Astrocyte (in vitro differentiated cells and primary cell): ENCODE results near the gene ZNF469. TPM values are rescaled to one million over a fixed set of nuclear protein-coding genes. Genes with fewer than 3 reads are reported as not detected.

ENCODE experiments used
- DNase-seq: peaks from one replicate; pipeline ENCODE4 v3.0.0-alpha.2; 2010; ENCODE audit warnings: low read depth
- FAIRE-seq: peaks from 2 replicates; lab custom pipeline; 2011; peaks lifted over from hg19 to GRCh38; lab: Jason Lieb, UNC
- H2AFZ ChIP-seq: 2 replicates; pipeline ENCODE4 v1.6.0; 2012; ENCODE audit warnings: low read depth, low read length, inconsistent platforms
- H3K27ac ChIP-seq: 2 replicates; pipeline ENCODE4 v1.5.1; 2011; ENCODE audit warnings: low read depth, low read length, inconsistent platforms
- H3K27me3 ChIP-seq: 2 replicates; pipeline ENCODE4 v1.6.0; 2011; ENCODE audit warnings: low read length, inconsistent platforms; ENCODE audit not compliant: insufficient read depth
- H3K36me3 ChIP-seq: 2 replicates; pipeline ENCODE4 v1.5.1; 2011; ENCODE audit warnings: low read length, inconsistent platforms; ENCODE audit not compliant: insufficient read depth
- H3K4me1 ChIP-seq: 2 replicates; pipeline ENCODE4 v1.5.1; 2011; ENCODE audit warnings: low read length, inconsistent platforms; ENCODE audit not compliant: insufficient read depth
- H3K4me2 ChIP-seq: 2 replicates; pipeline ENCODE4 v1.6.0; 2012; ENCODE audit warnings: low read length, inconsistent platforms
- H3K4me3 ChIP-seq: 2 replicates; pipeline ENCODE4 v1.5.1; 2011; ENCODE audit warnings: low read depth, mild to moderate bottlenecking, low read length, inconsistent platforms; ENCODE audit not compliant: insufficient read depth
- H3K79me2 ChIP-seq: 2 replicates; pipeline ENCODE4 v1.6.0; 2012; ENCODE audit warnings: mild to moderate bottlenecking, low read length, inconsistent platforms; ENCODE audit not compliant: insufficient read depth
- H3K9ac ChIP-seq: 2 replicates; pipeline ENCODE4 v1.6.0; 2012; ENCODE audit warnings: mild to moderate bottlenecking, low read length, inconsistent platforms
- H3K9me3 ChIP-seq: 2 replicates; pipeline ENCODE4 v1.5.1; 2012; ENCODE audit warnings: low read depth, mild to moderate bottlenecking, low read length, inconsistent platforms; ENCODE audit not compliant: insufficient read depth
- H4K20me1 ChIP-seq: 2 replicates; pipeline ENCODE4 v1.6.0; 2012; ENCODE audit warnings: low read length, inconsistent platforms; ENCODE audit not compliant: insufficient read depth
- H3K27ac Mint-ChIP-seq: one replicate; pipeline ENCODE4 v1.8.0; 2021; ENCODE audit warnings: mild to moderate bottlenecking, mixed read lengths; ENCODE audit not compliant: unreplicated experiment
- H3K27me3 Mint-ChIP-seq: one replicate; pipeline ENCODE4 v1.8.0; 2021; ENCODE audit warnings: low read depth, mixed read lengths; ENCODE audit not compliant: unreplicated experiment
- H3K36me3 Mint-ChIP-seq: one replicate; pipeline ENCODE4 v1.8.0; 2021; ENCODE audit warnings: low read depth, mixed read lengths; ENCODE audit not compliant: unreplicated experiment
- H3K4me1 Mint-ChIP-seq: one replicate; pipeline ENCODE4 v1.8.0; 2021; ENCODE audit warnings: low read depth, mixed read lengths; ENCODE audit not compliant: unreplicated experiment
- H3K4me3 Mint-ChIP-seq: one replicate; pipeline ENCODE4 v1.8.0; 2021; ENCODE audit warnings: mild to moderate bottlenecking, moderate library complexity, mixed read lengths; ENCODE audit not compliant: unreplicated experiment
- H3K9me3 Mint-ChIP-seq: one replicate; pipeline ENCODE4 v1.8.0; 2021; ENCODE audit warnings: mild to moderate bottlenecking, mixed read lengths; ENCODE audit not compliant: unreplicated experiment
- EZH2 ChIP-seq: IDR thresholded peaks from 2 replicates; pipeline ENCODE4 v1.6.1; 2012; ENCODE audit warnings: mild to moderate bottlenecking, low read length, inconsistent platforms; ENCODE audit not compliant: insufficient read depth
- total RNA-seq: library from RNA; stranded (reverse); gene quantifications from 2 replicates; pipeline ENCODE4 v1.2.1, GENCODE V29; 2021
- TF ChIP-seq, protein P1 (sequence below): IDR thresholded peaks from 2 replicates; pipeline ENCODE4 v1.5.1; 2011; ENCODE audit warnings: low read depth, mild to moderate bottlenecking, inconsistent platforms, low read length, moderate library complexity; ENCODE audit not compliant: insufficient read depth

Gene ZNF469
- total RNA-seq, 1 donor from 2014 or later, result 17.7 TPM

DNA sequence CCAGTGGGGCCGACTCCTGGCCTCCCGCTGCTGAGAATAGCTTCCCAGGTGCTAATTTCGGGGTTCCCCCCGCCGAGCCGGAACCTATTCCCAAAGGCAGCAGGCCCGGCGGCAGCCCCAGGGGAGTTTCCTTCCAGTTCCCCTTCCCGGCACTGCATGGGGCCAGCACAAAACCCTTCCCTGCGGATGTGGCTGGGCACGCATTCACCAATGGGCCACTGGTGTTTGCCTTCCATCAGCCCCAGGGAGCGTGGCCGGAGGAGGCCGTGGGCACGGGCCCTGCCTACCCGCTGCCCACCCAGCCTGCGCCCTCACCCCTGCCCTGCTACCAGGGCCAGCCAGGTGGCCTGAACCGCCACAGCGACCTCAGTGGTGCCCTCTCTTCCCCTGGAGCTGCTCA is 45.4 kb downstream of the ZNF469 start:
- Histone ChIP-seq H3K27ac (no peak overlapping the region), H4K20me1 (peaks cover 23% of the 10 kb centered on the region), H2AFZ (no peak overlapping the region), H3K4me3 (no peak overlapping the region), H3K4me2 (no peak overlapping the region), H3K27me3 (no peaks in the 10 kb centered on the region), H3K36me3 (no peaks in the 10 kb centered on the region), H3K9ac (no peak overlapping the region), H3K9me3 (no peaks in the 10 kb centered on the region), H3K4me1 (peaks cover 10% of the 10 kb centered on the region), H3K79me2 (peaks cover 2% of the 10 kb centered on the region)
- Mint-ChIP-seq H3K27me3 (peaks cover 4% of the 10 kb centered on the region), H3K4me1 (no peaks in the 10 kb centered on the region), H3K27ac (no peak overlapping the region), H3K4me3 (no peak overlapping the region), H3K9me3 (peaks cover 2% of the 10 kb centered on the region), H3K36me3 (peaks cover 2% of the 10 kb centered on the region)
- FAIRE-seq (no peak), DNase-seq (no peak)
- TF ChIP-seq, protein P1, sequence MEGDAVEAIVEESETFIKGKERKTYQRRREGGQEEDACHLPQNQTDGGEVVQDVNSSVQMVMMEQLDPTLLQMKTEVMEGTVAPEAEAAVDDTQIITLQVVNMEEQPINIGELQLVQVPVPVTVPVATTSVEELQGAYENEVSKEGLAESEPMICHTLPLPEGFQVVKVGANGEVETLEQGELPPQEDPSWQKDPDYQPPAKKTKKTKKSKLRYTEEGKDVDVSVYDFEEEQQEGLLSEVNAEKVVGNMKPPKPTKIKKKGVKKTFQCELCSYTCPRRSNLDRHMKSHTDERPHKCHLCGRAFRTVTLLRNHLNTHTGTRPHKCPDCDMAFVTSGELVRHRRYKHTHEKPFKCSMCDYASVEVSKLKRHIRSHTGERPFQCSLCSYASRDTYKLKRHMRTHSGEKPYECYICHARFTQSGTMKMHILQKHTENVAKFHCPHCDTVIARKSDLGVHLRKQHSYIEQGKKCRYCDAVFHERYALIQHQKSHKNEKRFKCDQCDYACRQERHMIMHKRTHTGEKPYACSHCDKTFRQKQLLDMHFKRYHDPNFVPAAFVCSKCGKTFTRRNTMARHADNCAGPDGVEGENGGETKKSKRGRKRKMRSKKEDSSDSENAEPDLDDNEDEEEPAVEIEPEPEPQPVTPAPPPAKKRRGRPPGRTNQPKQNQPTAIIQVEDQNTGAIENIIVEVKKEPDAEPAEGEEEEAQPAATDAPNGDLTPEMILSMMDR, result no peak
- TF ChIP-seq EZH2, result no peak

DNA sequence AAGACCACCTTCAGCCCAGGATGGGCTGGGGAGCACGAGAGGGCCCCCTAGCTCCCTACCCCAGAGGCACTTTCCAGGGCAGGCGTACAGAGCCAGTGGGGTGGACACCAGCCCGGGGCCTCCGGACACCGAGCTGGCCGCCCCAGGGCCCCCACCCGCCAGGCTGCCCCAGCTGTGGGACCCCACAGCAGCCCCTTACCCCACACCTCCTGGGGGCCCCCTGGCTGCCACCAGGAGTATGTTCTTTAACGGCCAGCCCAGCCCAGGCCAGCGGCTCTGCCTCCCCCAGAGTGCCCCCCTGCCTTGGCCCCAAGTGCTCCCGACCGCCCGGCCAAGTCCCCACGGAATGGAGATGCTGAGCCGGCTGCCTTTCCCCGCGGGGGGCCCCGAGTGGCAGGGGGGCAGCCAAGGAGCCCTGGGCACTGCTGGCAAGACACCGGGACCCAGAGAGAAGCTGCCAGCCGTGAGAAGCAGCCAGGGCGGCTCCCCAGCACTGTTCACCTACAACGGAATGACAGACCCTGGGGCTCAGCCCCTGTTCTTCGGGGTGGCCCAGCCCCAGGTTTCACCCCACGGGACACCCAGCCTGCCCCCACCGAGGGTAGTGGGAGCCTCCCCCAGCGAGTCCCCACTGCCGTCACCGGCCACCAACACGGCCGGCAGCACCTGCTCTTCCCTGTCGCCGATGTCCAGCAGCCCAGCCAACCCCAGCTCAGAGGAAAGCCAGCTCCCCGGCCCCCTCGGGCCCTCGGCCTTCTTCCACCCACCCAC is 46.0 kb downstream of the ZNF469 start:
- no peak overlapping the region for H3K4me3 Mint-ChIP-seq
- H3K36me3 Mint-ChIP-seq, result peaks cover 2% of the 10 kb centered on the region
- Histone ChIP-seq H2AFZ (no peak overlapping the region), H3K4me1 (peaks cover 10% of the 10 kb centered on the region), H3K4me2 (no peak overlapping the region), H3K4me3 (no peak overlapping the region), H3K79me2 (peaks cover under 1% of the 10 kb centered on the region), H3K9me3 (no peaks in the 10 kb centered on the region), H3K27me3 (no peaks in the 10 kb centered on the region), H3K36me3 (no peaks in the 10 kb centered on the region), H3K27ac (no peak overlapping the region), H3K9ac (no peak overlapping the region), H4K20me1 (peaks cover 16% of the 10 kb centered on the region)
- FAIRE-seq, result no peak
- DNase-seq, result no peak
- H3K27ac Mint-ChIP-seq, result no peak overlapping the region
- TF ChIP-seq, protein P1, result no peak
- TF ChIP-seq EZH2, result no peak
- H3K4me1 Mint-ChIP-seq, result no peaks in the 10 kb centered on the region
- peaks cover 1% of the 10 kb centered on the region for H3K9me3 Mint-ChIP-seq
- peaks cover 4% of the 10 kb centered on the region for H3K27me3 Mint-ChIP-seq
